IMR-90 (cell line): ENCODE measurements around the gene GOLGA8B. TPM values are rescaled to one million over a fixed set of nuclear protein-coding genes. Genes with fewer than 3 reads are reported as not detected.
A peak's percentile ranks its signal among the peaks of the same experiment; 100 is the strongest.

Source experiments
- ATAC-seq: fragments of 200-7000 bp; cut with Tn5 transposase; 2 replicates; pipeline ENCODE4 v1.9.1; 2020; ENCODE audit warnings: low read depth, mild to moderate bottlenecking, moderate library complexity
- BruUV-seq: library from RNA; stranded (reverse); fragments of 400-500 nt; replicated peaks from 2 replicates; lab custom pipeline; 2021; lab: Mats Ljungman, UMichigan
- CTCF ChIA-PET: fragments of 300-600 bp; formaldehyde crosslinking; extraction: SDS; loops from one replicate; lab custom pipeline; 2021; ENCODE audit warnings: antibody characterized with exemption; lab: Yijun Ruan, JAX
- POLR2A ChIA-PET: fragments of 300-600 bp; sonication (Branson Sonifier 250); formaldehyde crosslinking; loops from one replicate; lab custom pipeline; 2022; ENCODE audit warnings: antibody characterized with exemption; ENCODE audit not compliant: unreplicated experiment; lab: Charles Lee
- DNase-seq: peaks from one replicate; pipeline ENCODE4 v3.0.0; 2013
- H2AFZ ChIP-seq: replicated peaks from 2 replicates; pipeline ENCODE3; 2013; ENCODE audit warnings: low read length, mild to moderate bottlenecking; ENCODE audit not compliant: poor library complexity
- H2AK5ac ChIP-seq: 2 replicates; pipeline ENCODE4 v1.6.1; 2013; ENCODE audit warnings: low read depth, low read length, inconsistent platforms
- H2AK9ac ChIP-seq: replicated peaks from 2 replicates; pipeline ENCODE3; 2013; ENCODE audit warnings: mild to moderate bottlenecking, low read depth, low read length, moderate library complexity; ENCODE audit not compliant: poor library complexity
- H2BK120ac ChIP-seq: 2 replicates; pipeline ENCODE4 v1.6.1; 2013; ENCODE audit warnings: low read depth, low read length, inconsistent platforms
- H2BK15ac ChIP-seq: 3 replicates; pipeline ENCODE4 v1.6.1; 2013; ENCODE audit warnings: low read depth, low read length, inconsistent platforms
- H2BK20ac ChIP-seq: 2 replicates; pipeline ENCODE4 v1.6.1; 2013; ENCODE audit warnings: low read depth, mild to moderate bottlenecking, inconsistent platforms, low read length, moderate library complexity
- H2BK5ac ChIP-seq: 2 replicates; pipeline ENCODE4 v1.6.1; 2013; ENCODE audit warnings: mild to moderate bottlenecking, low read depth, low read length, inconsistent platforms; ENCODE audit not compliant: poor library complexity, severe bottlenecking
- H3K14ac ChIP-seq: replicated peaks from 2 replicates; pipeline ENCODE4 v1.6.1; 2013; ENCODE audit warnings: low read depth, low read length, inconsistent platforms
- H3K18ac ChIP-seq: 2 replicates; pipeline ENCODE4 v1.6.1; 2013; ENCODE audit warnings: low read depth, low read length, control low read depth
- H3K23ac ChIP-seq: 2 replicates; pipeline ENCODE4 v1.6.1; 2013; ENCODE audit warnings: low read depth, low read length, inconsistent platforms
- H3K27ac ChIP-seq: 2 replicates; pipeline ENCODE4 v1.5.1; 2013; ENCODE audit warnings: mild to moderate bottlenecking, control low read depth, low read length; ENCODE audit not compliant: insufficient read depth
- H3K27me3 ChIP-seq: 2 replicates; pipeline ENCODE4 v1.6.1; 2013; ENCODE audit warnings: low read length; ENCODE audit not compliant: control insufficient read depth, insufficient read depth
- H3K36me3 ChIP-seq: 2 replicates; pipeline ENCODE4 v1.6.1; 2013; ENCODE audit warnings: low read length, mixed read lengths; ENCODE audit not compliant: control insufficient read depth, insufficient read depth
- H3K4ac ChIP-seq: 2 replicates; pipeline ENCODE4 v1.6.1; 2013; ENCODE audit warnings: low read depth, low read length, inconsistent platforms
- H3K4me1 ChIP-seq: 2 replicates; pipeline ENCODE4 v1.6.1; 2013; ENCODE audit warnings: low read length, mixed read lengths; ENCODE audit not compliant: control insufficient read depth, insufficient read depth
- H3K4me2 ChIP-seq: 2 replicates; pipeline ENCODE4 v1.6.1; 2013; ENCODE audit warnings: low read depth, mild to moderate bottlenecking, control low read depth, low read length, moderate library complexity
- H3K4me3 ChIP-seq: 2 replicates; pipeline ENCODE4 v1.5.1; 2013; ENCODE audit warnings: low read depth, mild to moderate bottlenecking, control low read depth, low read length, moderate library complexity; ENCODE audit not compliant: insufficient read depth
- H3K56ac ChIP-seq: 2 replicates; pipeline ENCODE4 v1.6.1; 2013; ENCODE audit warnings: low read length, inconsistent platforms; ENCODE audit not compliant: insufficient read depth; ENCODE audit errors: extremely low read depth
- H3K79me1 ChIP-seq, 2 experiments: 2 replicates each; pipeline ENCODE4 v1.6.1; 2013; ENCODE audit warnings: low read length in 2 of 2, inconsistent platforms in 1 of 2, low read depth in 1 of 2
- H3K9ac ChIP-seq: 2 replicates; pipeline ENCODE4 v1.6.1; 2013; ENCODE audit warnings: low read depth, low read length, control low read depth
- H3K9me1 ChIP-seq: 2 replicates; pipeline ENCODE4 v1.6.1; 2013; ENCODE audit warnings: low read length, inconsistent platforms; ENCODE audit not compliant: insufficient read depth
- H3K9me3 ChIP-seq: 2 replicates; pipeline ENCODE4 v1.6.1; 2013; ENCODE audit warnings: low read length; ENCODE audit not compliant: control insufficient read depth, insufficient read depth
- H4K20me1 ChIP-seq: 2 replicates; pipeline ENCODE4 v1.6.1; 2013; ENCODE audit warnings: low read length, inconsistent platforms; ENCODE audit not compliant: insufficient read depth
- H4K5ac ChIP-seq: 2 replicates; pipeline ENCODE4 v1.6.1; 2013; ENCODE audit warnings: mild to moderate bottlenecking, low read depth, low read length, control low read depth
- H4K8ac ChIP-seq, 2 experiments: 2 replicates each; pipeline ENCODE4 v1.6.1; 2013; ENCODE audit warnings: low read depth in 2 of 2, low read length in 2 of 2, control low read depth in 1 of 2, inconsistent platforms in 1 of 2
- H4K91ac ChIP-seq: 2 replicates; pipeline ENCODE4 v1.6.1; 2013; ENCODE audit warnings: low read depth, low read length, inconsistent platforms; ENCODE audit not compliant: insufficient read depth
- BHLHE40 ChIP-seq: fragments of 150-350 bp; IDR thresholded peaks from 2 replicates; pipeline ENCODE4 v1.6.1; 2016; ENCODE audit warnings: mild to moderate bottlenecking, low read depth, low read length
- CEBPB ChIP-seq: IDR thresholded peaks from 2 replicates; pipeline ENCODE4 v1.6.1; 2012; ENCODE audit warnings: low read depth, low read length, improper control_type of control experiment
- CHD1 ChIP-seq: IDR thresholded peaks from 2 replicates; pipeline ENCODE4 v1.6.1; 2012; ENCODE audit warnings: low read depth, low read length, improper control_type of control experiment
- CTCF ChIP-seq: conservative IDR thresholded peaks from 2 replicates; pipeline ENCODE4 v1.5.1; 2012; ENCODE audit warnings: mild to moderate bottlenecking, low read depth, low read length, improper control_type of control experiment
- ELK1 ChIP-seq: fragments of 150-350 bp; IDR thresholded peaks from 2 replicates; pipeline ENCODE4 v1.6.1; 2016; ENCODE audit warnings: low read depth, mild to moderate bottlenecking, low read length, moderate library complexity, borderline replicate concordance
- FOS ChIP-seq: fragments of 150-350 bp; IDR thresholded peaks from 2 replicates; pipeline ENCODE4 v1.6.1; 2016; ENCODE audit warnings: low read depth, low read length
- MAFK ChIP-seq: IDR thresholded peaks from 2 replicates; pipeline ENCODE4 v1.6.1; 2012; ENCODE audit warnings: low read depth, low read length, improper control_type of control experiment
- NFE2L2 ChIP-seq: fragments of 150-350 bp; IDR thresholded peaks from 2 replicates; pipeline ENCODE4 v1.6.1; 2016; ENCODE audit warnings: low read depth, mild to moderate bottlenecking, low read length
- POLR2A ChIP-seq: IDR thresholded peaks from 2 replicates; pipeline ENCODE4 v1.6.1; 2012; ENCODE audit warnings: mild to moderate bottlenecking, low read depth, low read length
- RAD21 ChIP-seq: IDR thresholded peaks from 2 replicates; pipeline ENCODE4 v1.6.1; 2012; ENCODE audit warnings: low read length, improper control_type of control experiment
- RCOR1 ChIP-seq: IDR thresholded peaks from 2 replicates; pipeline ENCODE4 v1.6.1; 2012; ENCODE audit warnings: mild to moderate bottlenecking, low read length, improper control_type of control experiment; ENCODE audit not compliant: insufficient replicate concordance
- RFX5 ChIP-seq: IDR thresholded peaks from 2 replicates; pipeline ENCODE4 v1.8.0; 2012; ENCODE audit warnings: low read depth, mild to moderate bottlenecking, low read length, moderate library complexity
- SMC3 ChIP-seq: fragments of 150-350 bp; IDR thresholded peaks from 2 replicates; pipeline ENCODE4 v1.6.1; 2016; ENCODE audit warnings: low read depth, mild to moderate bottlenecking, antibody characterized with exemption, low read length, moderate library complexity
- USF2 ChIP-seq: fragments of 150-350 bp; IDR thresholded peaks from 2 replicates; pipeline ENCODE4 v1.6.1; 2017; ENCODE audit warnings: mild to moderate bottlenecking, antibody characterized with exemption, low read length, low read depth
- dilution Hi-C: fragments of 300-500 bp; cut with HindIII; formaldehyde crosslinking; loops from one replicate; pipeline ENCODE4 v1.14.3; 2018; ENCODE audit warnings: low sequenced_read_pairs; ENCODE audit not compliant: unreplicated experiment
- in situ Hi-C: fragments of 300-500 bp; cut with MboI; formaldehyde crosslinking; loops from 3 replicates; pipeline ENCODE4 v1.14.3; 2019; ENCODE audit warnings: low sequenced_read_pairs, inconsistent platforms, mixed read lengths
- intact Hi-C: fragments of 100-400 bp; cut with micrococcal nuclease; formaldehyde crosslinking; loops from 2 replicates; pipeline ENCODE4 v1.10.0; 2022
- polyA plus RNA-seq, 3 experiments: library from polyadenylated mRNA; depleted of rRNA; stranded (reverse); fragments of >200 nt; gene quantifications; 2 replicates each; pipeline ENCODE4 v1.2.3, GENCODE V29; 2012; ENCODE audit warnings: low replicate concordance in 1 of 3
- total RNA-seq: library from RNA; depleted of rRNA; stranded (reverse); fragments of >200 nt; gene quantifications from 2 replicates; pipeline ENCODE4 v1.2.3, GENCODE V29; 2012

The GOLGA8B gene
- total and polyA plus RNA-seq, 2 of the 4 experiments (the other 2 are of a cell fraction), result 7.7 to 31.6 TPM

- POLR2A ChIA-PET, result no interaction called here
- no TSS peak for BruUV-seq
- no peaks in the 10 kb centered on the region for H4K20me1 ChIP-seq
These were observed 23.1 kb upstream of the GOLGA8B start for GRCh38 chr15:34606545-34606944.

More at GRCh38 chr15:34606545-34606944, 23.1 kb upstream of the GOLGA8B start:
- DNase-seq (peak; percentile 55), ATAC-seq (peak; percentile 54; the same call in 1 of the 2 replicates)
- Histone ChIP-seq H3K4me3 (no peak overlapping the region), H3K27ac (no peak overlapping the region), H3K9me3 (no peaks in the 10 kb centered on the region; the same call in 1 of the 2 replicates), H2AK9ac (no peak overlapping the region), H3K14ac (no peak overlapping the region), H2BK5ac (no peak overlapping the region), H2AK5ac (no peak overlapping the region), H3K9me1 (peaks cover 2% of the 10 kb centered on the region; the same call in 1 of the 2 replicates), H3K4ac (no peak overlapping the region), H2AFZ (no peak overlapping the region), H3K18ac (no peak overlapping the region), H3K4me1 (no peaks in the 10 kb centered on the region; the same call in 1 of the 2 replicates), H3K56ac (no peak overlapping the region), H3K23ac (no peak overlapping the region), H3K36me3 (no peaks in the 10 kb centered on the region), H2BK120ac (no peak overlapping the region), H3K79me1 (no peaks in the 10 kb centered on the region), H4K91ac (no peak overlapping the region), H2BK20ac (no peak overlapping the region), H4K5ac (no peak overlapping the region), H4K8ac (no peak overlapping the region), H3K4me2 (no peak overlapping the region), H3K27me3 (peaks cover 21% of the 10 kb centered on the region), H3K9ac (no peak overlapping the region), H2BK15ac (no peak overlapping the region)
- intact Hi-C loops (no loop called here), in situ Hi-C loops (no loop called here), dilution Hi-C loops (no loop called here)
- CTCF ChIA-PET, result no interaction called here
- no peak for TF ChIP-seq FOS
- no peak for TF ChIP-seq NFE2L2
- no peak for TF ChIP-seq CHD1
- TF ChIP-seq SMC3, result no peak
- no peak for TF ChIP-seq RFX5
- no peak for TF ChIP-seq BHLHE40
- TF ChIP-seq RCOR1, result no peak
- TF ChIP-seq MAFK, result no peak
- TF ChIP-seq CTCF, result no peak
- no peak for TF ChIP-seq ELK1
- no peak for TF ChIP-seq CEBPB
- TF ChIP-seq USF2, result no peak
- TF ChIP-seq POLR2A, result no peak
- TF ChIP-seq RAD21, result no peak
